ENCODE results near the gene TECTA.
A peak's percentile ranks its signal among the peaks of the same experiment; 100 is the strongest.
"Not testable (repeated sequence)": the region's sequence is repeated elsewhere in the genome, so short reads cannot be mapped to it uniquely, and the experiment has no call there.

Gene TECTA

DNA sequence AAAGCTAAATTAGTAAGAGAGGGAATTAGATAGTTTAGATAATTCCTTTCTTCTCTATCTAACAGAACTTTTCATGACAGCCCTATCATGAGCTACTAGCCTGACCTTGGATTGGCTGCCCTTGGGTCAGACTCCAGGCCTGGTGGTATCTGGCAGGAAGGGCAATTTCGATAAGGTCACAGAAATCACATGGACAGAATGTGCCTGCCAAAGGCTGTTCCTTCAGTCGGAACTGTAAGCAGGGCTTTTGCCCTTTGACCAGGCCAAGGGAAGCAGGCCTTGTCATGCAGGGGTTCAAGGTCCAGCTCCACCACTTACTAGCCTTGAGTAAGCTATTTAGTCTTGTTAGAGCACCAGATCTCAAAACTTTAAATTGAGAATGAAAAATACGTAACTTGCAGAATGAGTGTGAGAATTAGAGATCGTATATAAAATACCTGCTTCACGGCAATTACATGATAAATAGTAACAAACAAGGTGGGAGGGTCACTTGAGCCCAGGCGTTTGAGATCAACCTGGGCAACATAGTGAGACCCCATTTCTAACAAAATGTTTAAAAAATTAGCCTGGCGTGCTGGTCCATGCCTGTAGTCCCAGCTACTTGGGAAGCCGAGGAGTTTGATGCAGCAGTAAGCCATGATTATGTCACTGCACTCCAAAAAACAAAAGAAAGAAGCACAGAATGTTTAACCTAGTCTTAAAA, 130.7 kb downstream of the TECTA start:
- TF ChIP-seq, protein P1, sequence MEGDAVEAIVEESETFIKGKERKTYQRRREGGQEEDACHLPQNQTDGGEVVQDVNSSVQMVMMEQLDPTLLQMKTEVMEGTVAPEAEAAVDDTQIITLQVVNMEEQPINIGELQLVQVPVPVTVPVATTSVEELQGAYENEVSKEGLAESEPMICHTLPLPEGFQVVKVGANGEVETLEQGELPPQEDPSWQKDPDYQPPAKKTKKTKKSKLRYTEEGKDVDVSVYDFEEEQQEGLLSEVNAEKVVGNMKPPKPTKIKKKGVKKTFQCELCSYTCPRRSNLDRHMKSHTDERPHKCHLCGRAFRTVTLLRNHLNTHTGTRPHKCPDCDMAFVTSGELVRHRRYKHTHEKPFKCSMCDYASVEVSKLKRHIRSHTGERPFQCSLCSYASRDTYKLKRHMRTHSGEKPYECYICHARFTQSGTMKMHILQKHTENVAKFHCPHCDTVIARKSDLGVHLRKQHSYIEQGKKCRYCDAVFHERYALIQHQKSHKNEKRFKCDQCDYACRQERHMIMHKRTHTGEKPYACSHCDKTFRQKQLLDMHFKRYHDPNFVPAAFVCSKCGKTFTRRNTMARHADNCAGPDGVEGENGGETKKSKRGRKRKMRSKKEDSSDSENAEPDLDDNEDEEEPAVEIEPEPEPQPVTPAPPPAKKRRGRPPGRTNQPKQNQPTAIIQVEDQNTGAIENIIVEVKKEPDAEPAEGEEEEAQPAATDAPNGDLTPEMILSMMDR (IDR thresholded peaks at IDR 0.05; ENCODE audit: insufficient read depth, low read depth, low read length, missing control alignments): no peak
- DNase-seq (ENCODE audit: low read depth): no peak
- H3K4me3 ChIP-seq (ENCODE audit: low read depth, low read length): no peak overlapping the region

DNA sequence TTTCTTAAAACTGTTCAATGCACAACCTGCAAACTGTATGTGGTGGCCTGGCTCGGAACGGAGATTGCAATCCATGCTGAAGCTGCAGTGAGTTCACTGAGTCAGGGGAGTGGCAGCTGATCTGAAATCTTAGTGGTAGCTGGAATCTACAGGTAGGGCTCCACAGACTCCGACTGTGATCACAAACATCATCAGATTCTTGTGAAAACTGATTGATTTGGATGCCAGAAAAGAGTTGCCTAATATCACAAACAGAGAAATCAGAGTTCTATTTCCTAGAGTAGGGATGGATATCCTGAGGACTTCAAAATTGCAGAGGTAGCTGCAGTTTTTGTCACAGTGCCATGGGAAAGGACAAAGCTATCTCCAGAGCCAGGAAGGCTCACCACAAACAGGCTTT, 134.0 kb downstream of the TECTA start:
- no peak for DNase-seq (ENCODE audit: low read depth)
- TF ChIP-seq, protein P1 (IDR thresholded peaks at IDR 0.05; ENCODE audit: insufficient read depth, low read depth, low read length, missing control alignments): no peak
- no peak overlapping the region for H3K4me3 ChIP-seq (ENCODE audit: low read depth, low read length)

DNA sequence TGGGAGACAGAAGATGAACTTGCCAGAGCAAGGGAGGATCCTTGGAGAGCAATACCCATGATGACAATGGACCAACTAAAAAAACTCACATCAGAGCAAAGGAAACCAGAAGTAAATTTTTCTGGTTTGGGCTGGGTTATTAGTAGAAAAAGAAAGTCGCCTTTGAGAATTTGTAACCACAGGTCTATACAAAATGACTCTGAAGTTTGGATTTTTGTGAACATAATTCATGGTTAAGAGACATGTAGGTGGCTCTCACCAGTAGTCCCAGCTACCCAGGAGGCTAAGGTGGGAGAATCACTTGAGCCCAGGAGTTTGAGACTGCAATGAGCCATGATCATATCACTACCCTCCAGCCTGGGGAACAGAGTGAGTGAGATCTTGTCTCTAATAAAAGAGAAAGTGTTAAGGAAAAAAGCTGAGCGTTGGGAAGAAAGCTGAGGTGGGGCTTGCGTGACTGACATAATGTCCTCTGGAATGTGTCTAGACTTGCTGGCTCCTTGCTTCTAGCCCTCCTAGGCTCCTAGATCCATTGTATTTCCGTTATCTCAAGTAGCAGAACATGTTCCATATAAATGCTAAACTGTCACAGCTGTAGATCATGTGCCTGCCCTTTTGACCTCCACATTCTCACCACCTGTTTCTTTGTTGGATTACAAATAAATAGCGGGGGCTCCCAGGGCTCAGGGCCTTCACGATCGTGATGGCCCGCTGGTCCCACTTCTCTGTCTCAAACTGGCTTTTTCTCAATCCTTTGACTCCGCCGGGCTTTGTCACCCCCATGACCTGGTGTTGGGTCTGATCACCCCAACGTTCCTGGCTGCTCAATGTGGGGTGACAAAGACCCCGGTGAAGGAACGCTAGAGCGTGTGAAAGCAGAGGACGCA, 135.3 kb downstream of the TECTA start:
- H3K4me3 ChIP-seq (ENCODE audit: low read depth, low read length): peak overlapping the region; percentile 62
- DNase-seq (ENCODE audit: low read depth): peak; percentile 80

DNA sequence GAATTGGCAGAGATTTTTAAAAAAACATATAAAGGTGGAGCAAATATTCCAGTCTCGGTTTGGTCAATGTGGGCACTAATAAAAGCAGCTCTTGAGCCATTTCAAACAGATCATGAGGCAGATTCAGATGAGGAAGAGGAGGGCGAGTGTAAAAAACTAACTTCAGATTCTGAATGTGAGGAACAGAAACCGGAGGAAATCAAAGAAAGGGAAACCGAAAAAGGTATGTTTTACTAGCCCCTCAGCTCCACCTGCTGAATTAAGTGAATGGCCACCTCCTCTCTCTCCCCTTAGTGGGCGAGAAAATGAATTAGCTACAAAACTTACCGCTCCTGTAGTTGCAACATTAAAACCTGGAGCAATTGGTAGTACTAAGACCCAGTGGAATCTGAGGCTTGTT, 136.2 kb downstream of the TECTA start:
- peak overlapping the region; percentile 62 for H3K4me3 ChIP-seq (ENCODE audit: low read depth, low read length)
- DNase-seq (ENCODE audit: low read depth): peak; percentile 75

More for the DNA sequence above, 135.3 kb downstream of the TECTA start:
- TF ChIP-seq, protein P1 (IDR thresholded peaks at IDR 0.05; ENCODE audit: insufficient read depth, low read depth, low read length, missing control alignments): no peak

DNA sequence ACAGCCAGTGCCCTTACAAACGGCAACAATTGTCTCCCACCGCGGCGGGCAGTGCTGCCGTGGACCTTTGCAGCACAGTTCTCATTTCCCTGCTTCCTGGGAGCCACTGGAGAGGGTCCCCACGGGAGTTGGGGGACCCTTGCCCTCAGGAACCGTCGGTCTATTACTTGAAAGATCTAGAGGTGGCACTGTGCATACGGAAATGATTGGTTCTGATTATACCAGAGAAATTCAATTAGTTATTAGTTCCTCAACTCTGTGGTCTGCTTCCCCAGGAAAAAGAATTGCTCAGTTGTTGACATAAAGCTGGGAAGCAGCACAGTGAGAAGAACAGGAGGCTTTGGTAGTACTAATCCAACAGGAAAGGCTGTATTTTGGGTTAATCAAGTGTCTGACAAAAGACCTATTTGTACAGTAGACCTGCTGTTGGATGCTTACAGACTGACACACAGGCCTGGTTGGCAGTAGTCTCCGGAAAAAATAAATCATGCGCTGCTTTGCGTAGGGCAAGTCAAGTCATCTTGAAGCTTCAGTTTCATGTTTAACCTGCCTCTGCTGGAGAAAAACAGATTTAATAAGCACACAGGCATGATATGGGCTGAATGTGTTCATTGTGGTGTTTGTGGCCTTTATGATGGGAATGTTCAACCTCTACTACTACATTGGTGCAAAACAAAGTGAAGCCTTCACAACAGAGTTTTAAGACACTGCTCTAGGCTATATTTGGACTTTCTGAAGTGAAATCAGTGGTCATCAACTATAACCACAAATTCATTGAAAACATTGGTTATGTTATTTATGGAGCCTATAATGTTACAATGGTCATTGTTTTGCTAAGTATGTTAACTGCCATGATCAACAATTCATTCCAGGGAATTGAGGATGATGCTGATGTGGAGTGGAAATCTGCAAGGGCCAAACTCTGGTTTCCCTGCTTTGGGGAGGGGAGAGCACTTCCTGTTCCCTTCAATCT, 136.9 kb downstream of the TECTA start:
- peak overlapping the region; percentile 62 for H3K4me3 ChIP-seq (ENCODE audit: low read depth, low read length)
- peak; percentile 80 for DNase-seq (ENCODE audit: low read depth)
- TF ChIP-seq, protein P1 (IDR thresholded peaks at IDR 0.05; ENCODE audit: insufficient read depth, low read depth, low read length, missing control alignments): no peak

DNA sequence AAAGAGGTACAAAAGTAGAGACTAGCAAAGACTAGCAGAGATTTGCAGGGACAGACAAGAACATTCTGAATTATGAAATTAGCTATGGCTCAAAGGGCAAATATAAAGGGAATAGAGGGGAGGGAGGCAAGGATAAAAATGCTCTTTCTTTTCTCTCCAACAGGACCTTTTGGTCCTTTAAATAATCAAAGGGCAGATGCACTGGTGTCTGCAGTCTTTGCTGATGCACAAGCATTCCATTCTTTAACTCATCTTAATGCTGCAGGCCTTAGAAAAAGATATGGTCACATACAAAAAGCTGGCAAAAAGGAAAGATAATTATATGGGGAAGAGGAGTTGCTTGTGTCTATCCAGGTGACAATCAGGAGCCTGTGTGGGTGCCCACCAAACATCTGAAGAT, 137.9 kb downstream of the TECTA start:
- no peak overlapping the region for H3K4me3 ChIP-seq (ENCODE audit: low read depth, low read length)
- no peak for DNase-seq (ENCODE audit: low read depth)
- TF ChIP-seq, protein P1 (IDR thresholded peaks at IDR 0.05; ENCODE audit: insufficient read depth, low read depth, low read length, missing control alignments): no peak

DNA sequence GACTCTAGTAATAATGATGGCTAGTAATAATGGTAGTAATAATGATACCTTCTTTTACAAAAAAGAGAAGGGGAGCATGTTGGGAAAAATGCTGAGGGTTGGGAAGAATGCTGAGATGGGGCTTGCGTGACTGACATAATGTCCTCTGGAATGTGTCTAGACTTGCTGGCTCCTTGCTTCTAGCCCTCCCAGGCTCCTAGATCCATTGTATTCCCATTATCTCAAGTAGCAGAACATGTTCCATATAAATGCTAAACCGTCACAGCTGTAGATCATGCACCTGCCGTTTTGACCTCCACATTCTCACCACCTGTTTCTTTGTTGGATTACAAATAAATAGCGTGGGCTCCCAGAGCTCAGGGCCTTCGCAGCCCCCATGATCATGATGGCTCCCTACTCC, 139.0 kb downstream of the TECTA start:
- not testable (repeated sequence) for H3K4me3 ChIP-seq (ENCODE audit: low read depth, low read length); DNase-seq (ENCODE audit: low read depth)
